GM12872 (cell line): ENCODE data around the gene TMEM222.

Source experiments
- CTCF ChIP-seq: IDR thresholded peaks from 3 replicates; pipeline ENCODE4 v1.5.1; 2011; ENCODE audit warnings: low read depth, mild to moderate bottlenecking, low read length, moderate library complexity; ENCODE audit not compliant: insufficient read depth

TMEM222 gene

GRCh38 chr1:27383039-27383605 lies 61.2 kb downstream of the TMEM222 start, which contains the start of gene CD164L2:
Gene CD164L2 (minus strand): TSS chr1:27383333. CDS start chr1:27383239, 94 bp downstream.
- no peak for TF ChIP-seq CTCF

GRCh38 chr1:27383661-27384060 lies 61.7 kb downstream of the TMEM222 start:
- TF ChIP-seq CTCF = no peak
